ENCODE results near the gene ANP32E.
"Not testable (repeated sequence)": the region's sequence is repeated elsewhere in the genome, so short reads cannot be mapped to it uniquely, and the experiment has no call there.

ANP32E gene

GRCh38 chr1:150186789-150187559 is 48.9 kb downstream of the ANP32E start (continued):
- TF ChIP-seq CSRNP3 (CRISPR knock-in tag; IDR thresholded peaks at IDR 0.05) (no peak), RARB (CRISPR knock-in tag; IDR thresholded peaks at IDR 0.05) (no peak), BACH2 (CRISPR knock-in tag; IDR thresholded peaks at IDR 0.05; ENCODE audit: borderline replicate concordance) (no peak), ZFP3 (CRISPR knock-in tag; IDR thresholded peaks at IDR 0.05) (no peak), CREB5 (CRISPR knock-in tag; IDR thresholded peaks at IDR 0.05; ENCODE audit: low read depth) (no peak), CSDC2 (CRISPR knock-in tag; IDR thresholded peaks at IDR 0.05) (no peak)

- not testable (repeated sequence) for ATAC-seq
Observed at GRCh38 chr1:150186438-150186788, 49.5 kb downstream of the ANP32E start.

- no peak for ATAC-seq
- TF ChIP-seq ZNF8 (CRISPR knock-in tag; IDR thresholded peaks at IDR 0.05) (no peak), POU6F1 (CRISPR knock-in tag; IDR thresholded peaks at IDR 0.05; ENCODE audit: borderline replicate concordance, low read depth) (no peak)
Observed at GRCh38 chr1:150185481-150185880, 50.4 kb downstream of the ANP32E start.

- no peak for ATAC-seq
- TF ChIP-seq PATZ1 (CRISPR knock-in tag; IDR thresholded peaks at IDR 0.05; ENCODE audit: borderline replicate concordance) (no peak), ZNF70 (CRISPR knock-in tag; IDR thresholded peaks at IDR 0.05) (no peak), ZFP3 (CRISPR knock-in tag; IDR thresholded peaks at IDR 0.05) (no peak)
Observed at GRCh38 chr1:150183061-150183460, 52.9 kb downstream of the ANP32E start.

GRCh38 chr1:150182247-150182646 is 53.7 kb downstream of the ANP32E start:
- ATAC-seq: no peak
- TF ChIP-seq POU6F1 (CRISPR knock-in tag; IDR thresholded peaks at IDR 0.05; ENCODE audit: borderline replicate concordance, low read depth) (no peak), OSR1 (CRISPR knock-in tag; IDR thresholded peaks at IDR 0.05) (no peak), RARB (CRISPR knock-in tag; IDR thresholded peaks at IDR 0.05) (no peak), TCF4 (CRISPR knock-in tag; IDR thresholded peaks at IDR 0.05; ENCODE audit: borderline replicate concordance) (no peak), ZNF565 (CRISPR knock-in tag; conservative IDR thresholded peaks at IDR 0.05; ENCODE audit: low read depth) (no peak), TSHZ2 (CRISPR knock-in tag; IDR thresholded peaks at IDR 0.05) (no peak), SNAI2 (CRISPR knock-in tag; IDR thresholded peaks at IDR 0.05) (no peak), CSRNP3 (CRISPR knock-in tag; IDR thresholded peaks at IDR 0.05) (no peak), ESRRG (CRISPR knock-in tag; IDR thresholded peaks at IDR 0.05) (no peak), ZNF70 (CRISPR knock-in tag; IDR thresholded peaks at IDR 0.05) (no peak), CREB5 (CRISPR knock-in tag; IDR thresholded peaks at IDR 0.05; ENCODE audit: low read depth) (no peak), ARNTL (CRISPR knock-in tag; IDR thresholded peaks at IDR 0.05; ENCODE audit: borderline replicate concordance, low read depth) (no peak), TOX (CRISPR knock-in tag; IDR thresholded peaks at IDR 0.05; ENCODE audit: borderline replicate concordance) (no peak), ZFP3 (CRISPR knock-in tag; IDR thresholded peaks at IDR 0.05) (no peak)

Data from SK-N-SH treated with all-trans-retinoic acid at 6 μM for 48 hours (cell line).